A549 (cell line): ENCODE data around the gene SHC1. TPM values are rescaled to one million over a fixed set of nuclear protein-coding genes. Genes with fewer than 3 reads are reported as not detected.

Experiments
- ATAC-seq, 2 experiments: fragments of 200-7000 bp in 1 of 2; fragments of >200 bp in 1 of 2; cut with Nextera tagmentation in 1 of 2; cut with Tn5 transposase in 1 of 2; 3 replicates each; pipeline versions ENCODE4 v1.8.0 to v1.9.1; 2018 to 2020; ENCODE audit warnings: mild to moderate bottlenecking in 1 of 2, moderate library complexity in 1 of 2
- CTCF ChIA-PET: fragments of 300-600 bp; sonication (Branson Sonifier 250); formaldehyde crosslinking; extraction: SDS; loops from one replicate; lab custom pipeline; 2021; ENCODE audit warnings: antibody characterized with exemption, inconsistent platforms; lab: Yijun Ruan, JAX
- POLR2A ChIA-PET: fragments of 350-600 bp; formaldehyde crosslinking; extraction: SDS; loops from one replicate; lab custom pipeline; 2021; ENCODE audit warnings: antibody characterized with exemption, inconsistent platforms; lab: Yijun Ruan, JAX
- DNase-seq, 2 experiments: peaks; one replicate each; pipeline versions ENCODE4 v3.0.0 to v3.0.0-alpha.2; 2011 to 2016; ENCODE audit warnings: low read depth in 1 of 2, low spot score in 1 of 2
- FAIRE-seq: peaks from 2 replicates; lab custom pipeline; 2011; peaks lifted over from hg19 to GRCh38; lab: Jason Lieb, UNC
- H3K27ac ChIP-seq, 2 experiments: fragments of >200 bp; sonication (Bioruptor Twin); formaldehyde crosslinking; 3 replicates each; pipeline ENCODE4 v1.5.1; 2016 to 2017
- H3K4me1 ChIP-seq: fragments of >200 bp; sonication (Bioruptor Twin); formaldehyde crosslinking; 3 replicates; pipeline ENCODE4 v1.6.1; 2016
- H3K4me2 ChIP-seq: fragments of >200 bp; sonication (Bioruptor Twin); formaldehyde crosslinking; 3 replicates; pipeline ENCODE4 v1.6.1; 2016
- H3K4me3 ChIP-seq: fragments of >200 bp; sonication (Bioruptor Twin); formaldehyde crosslinking; 3 replicates; pipeline ENCODE4 v1.5.1; 2016
- H3K9me3 ChIP-seq: fragments of >200 bp; sonication (Bioruptor Twin); formaldehyde crosslinking; 3 replicates; pipeline ENCODE4 v1.6.1; 2016
- CEBPB ChIP-seq, 2 experiments: fragments of >200 bp in 1 of 2; sonication (Bioruptor Twin) in 1 of 2; formaldehyde crosslinking in 1 of 2; IDR thresholded peaks; 2 replicates each; pipeline ENCODE4 v1.6.1; 2012 to 2016
- E2F6 ChIP-seq: IDR thresholded peaks from 2 replicates; pipeline ENCODE4 v1.6.1; 2012; ENCODE audit warnings: low read depth, borderline replicate concordance
- EP300 ChIP-seq, 2 experiments: fragments of >200 bp; sonication (Bioruptor Twin); formaldehyde crosslinking; IDR thresholded peaks; 2 replicates in 1 of 2; 3 replicates in 1 of 2; pipeline ENCODE4 v1.6.1; 2016 to 2017
- FOSB ChIP-seq: fragments of 250-450 bp; sonication (Bioruptor Pico); IDR thresholded peaks from 2 replicates; pipeline ENCODE4 v1.5.0; 2020; ENCODE audit warnings: mild to moderate bottlenecking, moderate library complexity
- FOSL2 ChIP-seq, 2 experiments: fragments of 450-650 bp in 1 of 2; fragments of >200 bp in 1 of 2; sonication (Bioruptor Twin) in 1 of 2; formaldehyde crosslinking; IDR thresholded peaks; 2 replicates each; pipeline versions ENCODE4 v1.5.0 to v1.6.1; 2016 to 2020; ENCODE audit warnings: mild to moderate bottlenecking in 1 of 2, moderate library complexity in 1 of 2
- FOXS1 ChIP-seq: fragments of 250-450 bp; sonication (Bioruptor Pico); IDR thresholded peaks from 2 replicates; pipeline ENCODE4 v1.5.0; 2020; ENCODE audit warnings: mild to moderate bottlenecking, moderate library complexity
- HEYL ChIP-seq: fragments of 250-450 bp; sonication (Bioruptor Pico); IDR thresholded peaks from 2 replicates; pipeline ENCODE4 v1.8.0; 2021; ENCODE audit warnings: mild to moderate bottlenecking, moderate library complexity
- HOXA7 ChIP-seq: fragments of 250-450 bp; sonication (Bioruptor Pico); IDR thresholded peaks from 2 replicates; pipeline ENCODE4 v1.5.0; 2020; ENCODE audit warnings: mild to moderate bottlenecking, moderate library complexity
- HOXB13 ChIP-seq: fragments of 250-450 bp; sonication (Bioruptor Pico); IDR thresholded peaks from 2 replicates; pipeline ENCODE4 v1.5.0; 2020; ENCODE audit warnings: low read depth, mild to moderate bottlenecking, moderate library complexity
- HOXB5 ChIP-seq: fragments of 250-450 bp; sonication (Bioruptor Pico); IDR thresholded peaks from 2 replicates; pipeline ENCODE4 v1.5.0; 2020; ENCODE audit warnings: mild to moderate bottlenecking, moderate library complexity
- JUN ChIP-seq, 2 experiments: fragments of >200 bp; sonication (Bioruptor Twin); formaldehyde crosslinking; IDR thresholded peaks; 2 replicates in 1 of 2; 3 replicates in 1 of 2; pipeline ENCODE4 v1.6.1; 2016 to 2017
- JUNB ChIP-seq: fragments of >200 bp; sonication (Bioruptor Twin); formaldehyde crosslinking; IDR thresholded peaks from 2 replicates; pipeline ENCODE4 v1.6.1; 2016
- MAFK ChIP-seq: fragments of 450-650 bp; IDR thresholded peaks from 2 replicates; pipeline ENCODE4 v1.6.1; 2014; ENCODE audit not compliant: partially characterized antibody
- MAZ ChIP-seq: fragments of 150-350 bp; IDR thresholded peaks from 2 replicates; pipeline ENCODE4 v1.6.1; 2014; ENCODE audit warnings: antibody characterized with exemption, low read depth, low read length, borderline replicate concordance
- MYC ChIP-seq: IDR thresholded peaks from 2 replicates; pipeline ENCODE4 v1.6.1; 2012; ENCODE audit warnings: mild to moderate bottlenecking, inconsistent platforms, low read length, improper control_type of control experiment, borderline replicate concordance
- NPAS2 ChIP-seq: fragments of 250-450 bp; sonication (Bioruptor Pico); IDR thresholded peaks from 2 replicates; pipeline ENCODE4 v1.8.0; 2022; ENCODE audit warnings: mild to moderate bottlenecking, moderate library complexity, borderline replicate concordance
- RFX5 ChIP-seq: fragments of 450-650 bp; IDR thresholded peaks from 2 replicates; pipeline ENCODE4 v1.7.1; 2014; ENCODE audit warnings: antibody characterized with exemption, mild to moderate bottlenecking, moderate library complexity
- TFCP2L1 ChIP-seq: fragments of 250-450 bp; sonication (Bioruptor Pico); IDR thresholded peaks from 2 replicates; pipeline ENCODE4 v1.5.0; 2021; ENCODE audit warnings: mild to moderate bottlenecking
- WGBS: methylation state at CpG from one replicate; pipeline ENCODE4 v1.1.6; 2017; ENCODE audit errors: missing lambda C conversion rate; 5-methylcytosine and 5-hydroxymethylcytosine counted together
- polyA plus RNA-seq, 4 experiments: library from polyadenylated mRNA; depleted of rRNA in 3 of 4; stranded (reverse); fragments of >200 nt; fragmentation: RNase III in 1 of 4; extraction: RNeasy Plus Mini Kit Qiagen cat#74134 plus additional on column Dnase treatment in 1 of 4; gene quantifications; 2 replicates in 3 of 4; 3 replicates in 1 of 4; pipeline ENCODE4 v1.2.3, GENCODE V29; 2011 to 2017
- TF ChIP-seq, protein P1 (sequence below): fragments of >200 bp; sonication (Bioruptor Twin); formaldehyde crosslinking; IDR thresholded peaks from 3 replicates; pipeline ENCODE4 v1.6.1; 2016
- TF ChIP-seq, protein P2 (sequence below): fragments of 200-600 bp; sonication (generic); IDR thresholded peaks from 2 replicates; pipeline ENCODE4 v1.6.1; 2016; ENCODE audit warnings: antibody characterized with exemption, mild to moderate bottlenecking, moderate library complexity
- TF ChIP-seq, protein P3 (sequence below): fragments of >200 bp; sonication (Bioruptor Twin); formaldehyde crosslinking; IDR thresholded peaks from 2 replicates; pipeline ENCODE4 v1.6.1; 2016
- TF ChIP-seq, protein P4 (sequence below): IDR thresholded peaks from 2 replicates; pipeline ENCODE4 v1.6.1; 2012
- TF ChIP-seq, protein P5 (sequence below): IDR thresholded peaks from 2 replicates; pipeline ENCODE4 v1.6.1; 2012

The SHC1 gene
- polyA plus RNA-seq, 2 of the 4 experiments (the other 2 are of a cell fraction): 118 to 174 TPM

GRCh38 chr1:155001425-155001674, 30.8 kb upstream of the SHC1 start:
- WGBS: 5% methylated on average over 8 of the region's 11 CpGs
- DNase-seq: no peak
- ATAC-seq: peak; percentile 14 to 23; a peak in 3 of 6 replicates
- Histone ChIP-seq H3K9me3 (no peaks in the 10 kb centered on the region), H3K4me2 (peak overlapping the region; percentile 99), H3K4me1 (peaks cover 38% of the 10 kb centered on the region), H3K27ac (peak overlapping the region; percentile 98 to 100), H3K4me3 (peak overlapping the region; percentile 80)
- CTCF ChIA-PET: no interaction called here
- no peak for FAIRE-seq
- POLR2A ChIA-PET: interaction anchor here (0.6 to 4.8 kb wide), 8 partner anchors 9 to 65 kb away, joined by 3 to 52 read pairs (median 4); partner anchors contain the start of genes CKS1B, FLAD1, PMVK and PYGO2
- peak; percentile 64; the same call in 1 of the 2 replicates for TF ChIP-seq FOSB (CRISPR knock-in tag)
- TF ChIP-seq HOXB13: no peak
- peak; percentile 59; the same call in 1 of the 2 replicates for TF ChIP-seq HOXA7 (CRISPR knock-in tag)
- no peak for TF ChIP-seq HEYL (CRISPR knock-in tag)
- TF ChIP-seq E2F6: no peak
- TF ChIP-seq, all 56 proteins: peak for 2

- ATAC-seq (peak; percentile 47 to 67), DNase-seq (peak; percentile 90 to 94), FAIRE-seq (no peak)
- H3K27ac ChIP-seq: peak overlapping the region; percentile 98 to 100
- CTCF ChIA-PET: no interaction called here
- POLR2A ChIA-PET: interaction anchor here (0.6 to 4.8 kb wide), 9 partner anchors 10 to 64 kb away, joined by 3 to 52 read pairs (median 5); partner anchors contain the start of genes CKS1B, FLAD1, PMVK and PYGO2
- H3K9me3 ChIP-seq: no peaks in the 10 kb centered on the region
- WGBS: 2% methylated on average over 18 of the region's 43 CpGs
- H3K4me3 ChIP-seq: peak overlapping the region; percentile 80
- TF ChIP-seq, protein P1, sequence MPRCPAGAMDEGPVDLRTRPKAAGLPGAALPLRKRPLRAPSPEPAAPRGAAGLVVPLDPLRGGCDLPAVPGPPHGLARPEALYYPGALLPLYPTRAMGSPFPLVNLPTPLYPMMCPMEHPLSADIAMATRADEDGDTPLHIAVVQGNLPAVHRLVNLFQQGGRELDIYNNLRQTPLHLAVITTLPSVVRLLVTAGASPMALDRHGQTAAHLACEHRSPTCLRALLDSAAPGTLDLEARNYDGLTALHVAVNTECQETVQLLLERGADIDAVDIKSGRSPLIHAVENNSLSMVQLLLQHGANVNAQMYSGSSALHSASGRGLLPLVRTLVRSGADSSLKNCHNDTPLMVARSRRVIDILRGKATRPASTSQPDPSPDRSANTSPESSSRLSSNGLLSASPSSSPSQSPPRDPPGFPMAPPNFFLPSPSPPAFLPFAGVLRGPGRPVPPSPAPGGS: peak; percentile 63; the same call in 1 of the 3 replicates
- TF ChIP-seq RFX5 (peak; percentile 83), MAZ (peak; percentile 94), MYC (peak; percentile 56), HOXB5 (CRISPR knock-in tag) (peak; percentile 57; the same call in 1 of the 2 replicates), JUNB (peak; percentile 60; the same call in 1 of the 2 replicates), MAFK (peak; percentile 30), NPAS2 (CRISPR knock-in tag) (no peak), FOXS1 (CRISPR knock-in tag) (no peak), EP300 (IDR thresholded peaks at IDR 0.05) (peak; percentile 22 to 51; a peak in 2 of 5 replicates), TFCP2L1 (CRISPR knock-in tag) (peak; percentile 87), JUN (IDR thresholded peaks at IDR 0.05) (peak; percentile 66 to 89), FOSL2 (IDR thresholded peaks at IDR 0.05) (peak; percentile 81), FOSL2 (CRISPR knock-in tag; IDR thresholded peaks at IDR 0.05) (peak; percentile 98), CEBPB (IDR thresholded peaks at IDR 0.05) (peak in 1 of 2 experiments; percentile 27; a peak in 1 of 4 replicates)
- TF ChIP-seq, protein P2, sequence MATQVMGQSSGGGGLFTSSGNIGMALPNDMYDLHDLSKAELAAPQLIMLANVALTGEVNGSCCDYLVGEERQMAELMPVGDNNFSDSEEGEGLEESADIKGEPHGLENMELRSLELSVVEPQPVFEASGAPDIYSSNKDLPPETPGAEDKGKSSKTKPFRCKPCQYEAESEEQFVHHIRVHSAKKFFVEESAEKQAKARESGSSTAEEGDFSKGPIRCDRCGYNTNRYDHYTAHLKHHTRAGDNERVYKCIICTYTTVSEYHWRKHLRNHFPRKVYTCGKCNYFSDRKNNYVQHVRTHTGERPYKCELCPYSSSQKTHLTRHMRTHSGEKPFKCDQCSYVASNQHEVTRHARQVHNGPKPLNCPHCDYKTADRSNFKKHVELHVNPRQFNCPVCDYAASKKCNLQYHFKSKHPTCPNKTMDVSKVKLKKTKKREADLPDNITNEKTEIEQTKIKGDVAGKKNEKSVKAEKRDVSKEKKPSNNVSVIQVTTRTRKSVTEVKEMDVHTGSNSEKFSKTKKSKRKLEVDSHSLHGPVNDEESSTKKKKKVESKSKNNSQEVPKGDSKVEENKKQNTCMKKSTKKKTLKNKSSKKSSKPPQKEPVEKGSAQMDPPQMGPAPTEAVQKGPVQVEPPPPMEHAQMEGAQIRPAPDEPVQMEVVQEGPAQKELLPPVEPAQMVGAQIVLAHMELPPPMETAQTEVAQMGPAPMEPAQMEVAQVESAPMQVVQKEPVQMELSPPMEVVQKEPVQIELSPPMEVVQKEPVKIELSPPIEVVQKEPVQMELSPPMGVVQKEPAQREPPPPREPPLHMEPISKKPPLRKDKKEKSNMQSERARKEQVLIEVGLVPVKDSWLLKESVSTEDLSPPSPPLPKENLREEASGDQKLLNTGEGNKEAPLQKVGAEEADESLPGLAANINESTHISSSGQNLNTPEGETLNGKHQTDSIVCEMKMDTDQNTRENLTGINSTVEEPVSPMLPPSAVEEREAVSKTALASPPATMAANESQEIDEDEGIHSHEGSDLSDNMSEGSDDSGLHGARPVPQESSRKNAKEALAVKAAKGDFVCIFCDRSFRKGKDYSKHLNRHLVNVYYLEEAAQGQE: no peak; the same call in 1 of the 2 replicates
- TF ChIP-seq, protein P3, sequence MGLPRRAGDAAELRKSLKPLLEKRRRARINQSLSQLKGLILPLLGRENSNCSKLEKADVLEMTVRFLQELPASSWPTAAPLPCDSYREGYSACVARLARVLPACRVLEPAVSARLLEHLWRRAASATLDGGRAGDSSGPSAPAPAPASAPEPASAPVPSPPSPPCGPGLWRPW: no peak
- TF ChIP-seq, protein P4, sequence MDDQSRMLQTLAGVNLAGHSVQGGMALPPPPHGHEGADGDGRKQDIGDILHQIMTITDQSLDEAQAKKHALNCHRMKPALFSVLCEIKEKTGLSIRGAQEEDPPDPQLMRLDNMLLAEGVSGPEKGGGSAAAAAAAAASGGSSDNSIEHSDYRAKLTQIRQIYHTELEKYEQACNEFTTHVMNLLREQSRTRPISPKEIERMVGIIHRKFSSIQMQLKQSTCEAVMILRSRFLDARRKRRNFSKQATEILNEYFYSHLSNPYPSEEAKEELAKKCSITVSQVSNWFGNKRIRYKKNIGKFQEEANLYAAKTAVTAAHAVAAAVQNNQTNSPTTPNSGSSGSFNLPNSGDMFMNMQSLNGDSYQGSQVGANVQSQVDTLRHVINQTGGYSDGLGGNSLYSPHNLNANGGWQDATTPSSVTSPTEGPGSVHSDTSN: peak; percentile 51
- TF ChIP-seq, protein P5, sequence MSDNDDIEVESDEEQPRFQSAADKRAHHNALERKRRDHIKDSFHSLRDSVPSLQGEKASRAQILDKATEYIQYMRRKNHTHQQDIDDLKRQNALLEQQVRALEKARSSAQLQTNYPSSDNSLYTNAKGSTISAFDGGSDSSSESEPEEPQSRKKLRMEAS: peak; percentile 91
- peaks cover 36% of the 10 kb centered on the region for H3K4me1 ChIP-seq
- H3K4me2 ChIP-seq: peak overlapping the region; percentile 99
Measured at GRCh38 chr1:155000726-155001424, 30.3 kb upstream of the SHC1 start.
